H9 (cell line): Measurements from ENCODE around the gene KIAA1671. TPM values are rescaled to one million over a fixed set of nuclear protein-coding genes. Genes with fewer than 3 reads are reported as not detected.

Experiments used
- DNase-seq: peaks from one replicate; pipeline ENCODE4 v3.0.0-alpha.2; 2017
- H2AFZ ChIP-seq: one replicate; pipeline ENCODE4 v1.6.1; 2013; ENCODE audit warnings: mild to moderate bottlenecking, low read length, control low read depth, moderate library complexity
- H2AK5ac ChIP-seq: 2 replicates; pipeline ENCODE4 v1.6.1; 2013; ENCODE audit warnings: low read length, control low read depth, mixed read lengths; ENCODE audit not compliant: insufficient read length
- H2BK120ac ChIP-seq: one replicate; pipeline ENCODE4 v1.6.1; 2013; ENCODE audit warnings: low read depth, mild to moderate bottlenecking, low read length, control low read depth, inconsistent platforms; ENCODE audit not compliant: poor library complexity, severe bottlenecking
- H2BK12ac ChIP-seq: 2 replicates; pipeline ENCODE4 v1.6.1; 2013; ENCODE audit warnings: low read length, control low read depth, mixed read lengths, low read depth; ENCODE audit not compliant: insufficient read length
- H2BK15ac ChIP-seq: 2 replicates; pipeline ENCODE4 v1.6.1; 2013; ENCODE audit warnings: low read depth, low read length, control low read depth
- H2BK20ac ChIP-seq: one replicate; pipeline ENCODE4 v1.6.1; 2013; ENCODE audit warnings: low read depth, mild to moderate bottlenecking, low read length, control low read depth, inconsistent platforms; ENCODE audit not compliant: poor library complexity, severe bottlenecking
- H2BK5ac ChIP-seq: 2 replicates; pipeline ENCODE4 v1.6.1; 2013; ENCODE audit warnings: low read length, control low read depth, mixed read lengths; ENCODE audit not compliant: insufficient read length
- H3K14ac ChIP-seq: 2 replicates; pipeline ENCODE4 v1.6.1; 2013; ENCODE audit warnings: low read length, control low read depth; ENCODE audit not compliant: insufficient read depth
- H3K18ac ChIP-seq: 2 replicates; pipeline ENCODE4 v1.6.1; 2013; ENCODE audit warnings: low read depth, mild to moderate bottlenecking, mixed read lengths, low read length, control low read depth; ENCODE audit not compliant: insufficient read length
- H3K23ac ChIP-seq: 2 replicates; pipeline ENCODE4 v1.6.1; 2013; ENCODE audit warnings: low read length, control low read depth, mixed read lengths, low read depth; ENCODE audit not compliant: insufficient read length
- H3K23me2 ChIP-seq: 2 replicates; pipeline ENCODE4 v1.6.1; 2013; ENCODE audit warnings: low read depth, mild to moderate bottlenecking, mixed read lengths, low read length, control low read depth; ENCODE audit not compliant: insufficient read length, poor library complexity, severe bottlenecking
- H3K27ac ChIP-seq: 2 replicates; pipeline ENCODE4 v1.5.1; 2013; ENCODE audit warnings: low read length, control low read depth, mixed read lengths, low read depth; ENCODE audit not compliant: insufficient read length
- H3K27me3 ChIP-seq: 2 replicates; pipeline ENCODE4 v1.6.1; 2013; ENCODE audit warnings: low read length, control low read depth, inconsistent platforms; ENCODE audit not compliant: insufficient read depth
- H3K4ac ChIP-seq: 2 replicates; pipeline ENCODE4 v1.6.1; 2013; ENCODE audit warnings: low read depth, mild to moderate bottlenecking, control low read depth, inconsistent platforms, low read length, moderate library complexity
- H3K4me1 ChIP-seq: 2 replicates; pipeline ENCODE4 v1.6.1; 2013; ENCODE audit warnings: low read length, control low read depth, inconsistent platforms; ENCODE audit not compliant: insufficient read depth
- H3K4me2 ChIP-seq: 2 replicates; pipeline ENCODE4 v1.6.1; 2013; ENCODE audit warnings: low read length, control low read depth, mixed read lengths; ENCODE audit not compliant: insufficient read length, insufficient read depth
- H3K56ac ChIP-seq: 2 replicates; pipeline ENCODE4 v1.6.1; 2013; ENCODE audit warnings: low read depth, mild to moderate bottlenecking, mixed read lengths, low read length, control low read depth; ENCODE audit not compliant: insufficient read length
- H3K79me1 ChIP-seq: 2 replicates; pipeline ENCODE4 v1.6.1; 2013; ENCODE audit warnings: low read depth, mild to moderate bottlenecking, moderate library complexity, low read length, control low read depth, inconsistent platforms; ENCODE audit not compliant: insufficient read depth, poor library complexity, severe bottlenecking
- H3K79me2 ChIP-seq: 2 replicates; pipeline ENCODE4 v1.6.1; 2013; ENCODE audit warnings: low read length, control low read depth, inconsistent platforms; ENCODE audit not compliant: insufficient read depth
- H3K9ac ChIP-seq: 2 replicates; pipeline ENCODE4 v1.6.1; 2013; ENCODE audit warnings: low read length, control low read depth, mixed read lengths; ENCODE audit not compliant: insufficient read length; ENCODE audit errors: extremely low read depth
- H3K9me3 ChIP-seq: one replicate; pipeline ENCODE4 v1.6.1; 2013; ENCODE audit warnings: low read depth, low read length, inconsistent platforms; ENCODE audit not compliant: control insufficient read depth
- H3T11ph ChIP-seq: one replicate; pipeline ENCODE4 v1.6.1; 2013; ENCODE audit warnings: mild to moderate bottlenecking, low read length, control low read depth, inconsistent platforms
- H4K20me1 ChIP-seq: one replicate; pipeline ENCODE4 v1.6.1; 2013; ENCODE audit not compliant: control insufficient read depth, insufficient read length, insufficient read depth
- H4K5ac ChIP-seq: 2 replicates; pipeline ENCODE4 v1.6.1; 2013; ENCODE audit warnings: low read depth, mild to moderate bottlenecking, mixed read lengths, low read length, control low read depth; ENCODE audit not compliant: insufficient read length
- H4K8ac ChIP-seq: replicated peaks from 2 replicates; pipeline ENCODE4 v1.6.1; 2013; ENCODE audit warnings: low read length, control low read depth, mixed read lengths, low read depth; ENCODE audit not compliant: insufficient read length
- H4K91ac ChIP-seq: 2 replicates; pipeline ENCODE4 v1.6.1; 2013; ENCODE audit warnings: low read depth, mild to moderate bottlenecking, moderate library complexity, mixed read lengths, low read length, control low read depth; ENCODE audit not compliant: insufficient read length
- H3K27ac Mint-ChIP-seq, 3 experiments: 2 replicates in 2 of 3; 3 replicates in 1 of 3; pipeline ENCODE4 v1.8.0; 2020 to 2021; ENCODE audit warnings: mixed read lengths in 3 of 3, mild to moderate bottlenecking in 1 of 3, moderate library complexity in 1 of 3
- H3K27me3 Mint-ChIP-seq: 2 replicates; pipeline ENCODE4 v1.8.0; 2021; ENCODE audit warnings: low read depth, mild to moderate bottlenecking, moderate library complexity, mixed read lengths
- H3K36me3 Mint-ChIP-seq, 3 experiments: 2 replicates in 2 of 3; 3 replicates in 1 of 3; pipeline ENCODE4 v1.8.0; 2020 to 2021; ENCODE audit warnings: low read depth in 3 of 3, mixed read lengths in 3 of 3; ENCODE audit not compliant: insufficient read depth in 1 of 3
- H3K4me1 Mint-ChIP-seq, 2 experiments: 2 replicates each; pipeline ENCODE4 v1.8.0; 2020; ENCODE audit warnings: mixed read lengths in 2 of 2
- H3K4me3 Mint-ChIP-seq, 2 experiments: 2 replicates in 1 of 2; 3 replicates in 1 of 2; pipeline ENCODE4 v1.8.0; 2020 to 2021; ENCODE audit warnings: mild to moderate bottlenecking in 2 of 2, mixed read lengths in 2 of 2, moderate library complexity in 1 of 2
- H3K9me3 Mint-ChIP-seq, 2 experiments: 2 replicates in 1 of 2; 3 replicates in 1 of 2; pipeline ENCODE4 v1.8.0; 2020; ENCODE audit warnings: mild to moderate bottlenecking in 2 of 2, mixed read lengths in 2 of 2, moderate library complexity in 1 of 2
- total RNA-seq: library from RNA; stranded (reverse); gene quantifications from 2 replicates; pipeline ENCODE4 v1.2.1, GENCODE V29; 2021
- TF ChIP-seq, protein P1 (sequence below): fragments of 200-600 bp; sonication (generic); conservative IDR thresholded peaks from 3 replicates; pipeline ENCODE4 v1.8.0; 2021; ENCODE audit warnings: antibody characterized with exemption, mild to moderate bottlenecking

The KIAA1671 gene
- total RNA-seq, 1 experiment from 2014 or later, result 22.6 TPM

DNA sequence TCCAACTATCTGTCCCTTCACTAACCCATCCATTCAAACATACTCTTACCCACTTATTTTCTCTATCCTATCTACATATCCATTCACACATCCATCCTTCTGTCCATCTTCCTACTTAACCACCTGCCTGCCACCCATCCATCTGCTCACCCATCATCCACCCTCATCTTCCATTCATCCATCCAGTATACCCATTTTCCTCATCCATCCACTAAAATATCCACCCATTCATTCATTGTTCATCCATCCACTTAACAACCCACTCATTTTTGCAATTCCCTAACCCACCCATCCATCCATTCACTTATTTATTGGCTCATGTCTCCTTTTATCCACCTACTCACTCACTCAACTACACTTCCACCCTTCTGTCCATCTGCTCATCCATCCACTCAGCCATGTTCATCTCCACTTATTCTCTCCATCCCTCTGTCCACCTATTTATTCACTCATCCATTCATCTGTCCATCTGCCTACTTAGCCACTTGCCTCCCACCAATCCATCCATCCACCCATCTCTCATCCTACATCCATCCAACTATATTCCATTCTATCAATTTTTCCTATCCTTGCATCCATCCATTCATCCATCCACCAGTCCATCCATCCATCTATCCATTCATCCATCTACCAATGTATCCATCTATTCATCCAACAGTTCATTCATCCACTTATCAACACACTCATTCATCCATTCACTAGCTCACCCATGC, 16.6 kb upstream of the KIAA1671 start:
- Histone ChIP-seq H3K79me2 (no peaks in the 10 kb centered on the region), H3K18ac (no peak overlapping the region), H2AK5ac (no peak overlapping the region), H2BK12ac (no peak overlapping the region), H2BK120ac (no peak overlapping the region), H3K79me1 (no peaks in the 10 kb centered on the region), H3K23ac (no peak overlapping the region), H3K4me1 (no peaks in the 10 kb centered on the region), H2BK20ac (no peak overlapping the region), H3K14ac (no peak overlapping the region), H3T11ph (no peak overlapping the region), H4K20me1 (no peaks in the 10 kb centered on the region), H4K8ac (no peak overlapping the region), H2BK5ac (no peak overlapping the region), H2AFZ (no peak overlapping the region), H3K4ac (no peak overlapping the region), H3K9ac (no peak overlapping the region), H2BK15ac (no peak overlapping the region), H3K56ac (no peak overlapping the region), H4K91ac (no peak overlapping the region), H3K9me3 (no peaks in the 10 kb centered on the region), H4K5ac (no peak overlapping the region), H3K27ac (no peak overlapping the region), H3K4me2 (no peak overlapping the region), H3K27me3 (no peaks in the 10 kb centered on the region), H3K23me2 (no peaks in the 10 kb centered on the region)
- Mint-ChIP-seq H3K27me3 (no peaks in the 10 kb centered on the region; the same call in 1 of the 2 replicates), H3K9me3 (no peaks in the 10 kb centered on the region), H3K36me3 (no peaks in the 10 kb centered on the region), H3K4me1 (peaks cover 11 to 20% of the 10 kb centered on the region in 2 experiments), H3K4me3 (no peak overlapping the region), H3K27ac (no peak overlapping the region)
- DNase-seq, result no peak
- TF ChIP-seq, protein P1, sequence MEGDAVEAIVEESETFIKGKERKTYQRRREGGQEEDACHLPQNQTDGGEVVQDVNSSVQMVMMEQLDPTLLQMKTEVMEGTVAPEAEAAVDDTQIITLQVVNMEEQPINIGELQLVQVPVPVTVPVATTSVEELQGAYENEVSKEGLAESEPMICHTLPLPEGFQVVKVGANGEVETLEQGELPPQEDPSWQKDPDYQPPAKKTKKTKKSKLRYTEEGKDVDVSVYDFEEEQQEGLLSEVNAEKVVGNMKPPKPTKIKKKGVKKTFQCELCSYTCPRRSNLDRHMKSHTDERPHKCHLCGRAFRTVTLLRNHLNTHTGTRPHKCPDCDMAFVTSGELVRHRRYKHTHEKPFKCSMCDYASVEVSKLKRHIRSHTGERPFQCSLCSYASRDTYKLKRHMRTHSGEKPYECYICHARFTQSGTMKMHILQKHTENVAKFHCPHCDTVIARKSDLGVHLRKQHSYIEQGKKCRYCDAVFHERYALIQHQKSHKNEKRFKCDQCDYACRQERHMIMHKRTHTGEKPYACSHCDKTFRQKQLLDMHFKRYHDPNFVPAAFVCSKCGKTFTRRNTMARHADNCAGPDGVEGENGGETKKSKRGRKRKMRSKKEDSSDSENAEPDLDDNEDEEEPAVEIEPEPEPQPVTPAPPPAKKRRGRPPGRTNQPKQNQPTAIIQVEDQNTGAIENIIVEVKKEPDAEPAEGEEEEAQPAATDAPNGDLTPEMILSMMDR, result no peak
